Fibroblast of lung (primary cell): ENCODE results near the gene PACRG.

Experiments used
- EZH2 ChIP-seq: IDR thresholded peaks from 2 replicates; pipeline ENCODE4 v1.5.1; 2012; ENCODE audit warnings: low read length, control low read depth, mild to moderate bottlenecking; ENCODE audit errors: missing control alignments
- TF ChIP-seq, protein P1 (sequence below), 2 donors: IDR thresholded peaks in 1 of 2; conservative IDR thresholded peaks in 1 of 2; 1 replicate in 1 of 2; 2 replicates in 1 of 2; pipeline ENCODE4 v1.5.1; 2011 to 2012; ENCODE audit warnings: low read length in 2 of 2, control low read depth in 1 of 2, inconsistent platforms in 1 of 2, low read depth in 1 of 2, mild to moderate bottlenecking in 1 of 2

DNA sequence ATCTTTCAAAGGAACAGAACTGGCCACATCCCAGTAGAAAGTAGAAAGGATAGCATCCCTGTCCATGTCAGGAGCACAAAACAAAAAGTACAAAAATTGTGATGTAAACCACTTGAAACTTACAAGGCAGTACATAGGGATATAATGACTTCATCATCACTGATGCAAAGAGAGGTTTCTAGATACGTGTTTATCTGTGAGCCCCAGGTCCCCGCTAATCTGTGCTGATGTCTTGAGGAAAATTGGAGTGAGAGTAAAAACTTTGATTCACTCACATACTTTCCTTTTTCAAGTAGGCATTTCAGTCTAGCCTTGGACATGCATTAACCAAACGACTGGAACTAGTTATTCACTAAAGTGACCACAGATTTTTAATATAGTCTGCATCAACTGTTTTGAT lies 470.1 kb downstream of the PACRG start:
- TF ChIP-seq, protein P1, sequence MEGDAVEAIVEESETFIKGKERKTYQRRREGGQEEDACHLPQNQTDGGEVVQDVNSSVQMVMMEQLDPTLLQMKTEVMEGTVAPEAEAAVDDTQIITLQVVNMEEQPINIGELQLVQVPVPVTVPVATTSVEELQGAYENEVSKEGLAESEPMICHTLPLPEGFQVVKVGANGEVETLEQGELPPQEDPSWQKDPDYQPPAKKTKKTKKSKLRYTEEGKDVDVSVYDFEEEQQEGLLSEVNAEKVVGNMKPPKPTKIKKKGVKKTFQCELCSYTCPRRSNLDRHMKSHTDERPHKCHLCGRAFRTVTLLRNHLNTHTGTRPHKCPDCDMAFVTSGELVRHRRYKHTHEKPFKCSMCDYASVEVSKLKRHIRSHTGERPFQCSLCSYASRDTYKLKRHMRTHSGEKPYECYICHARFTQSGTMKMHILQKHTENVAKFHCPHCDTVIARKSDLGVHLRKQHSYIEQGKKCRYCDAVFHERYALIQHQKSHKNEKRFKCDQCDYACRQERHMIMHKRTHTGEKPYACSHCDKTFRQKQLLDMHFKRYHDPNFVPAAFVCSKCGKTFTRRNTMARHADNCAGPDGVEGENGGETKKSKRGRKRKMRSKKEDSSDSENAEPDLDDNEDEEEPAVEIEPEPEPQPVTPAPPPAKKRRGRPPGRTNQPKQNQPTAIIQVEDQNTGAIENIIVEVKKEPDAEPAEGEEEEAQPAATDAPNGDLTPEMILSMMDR (conservative IDR thresholded peaks at IDR 0.05 in 1 of 2, IDR thresholded peaks at IDR 0.05 in 1 of 2; ENCODE audit: low read depth in 1 of 2, low read length in 2 of 2) = no peak
- no peak for TF ChIP-seq EZH2
